Hematopoietic multipotent progenitor cell treated with erythropoietin and hydrocortisone succinate and interleukin-3 and kit ligand, for 17 days (in vitro differentiated cells): ENCODE data around the gene FCHSD2.
"Not testable (repeated sequence)": the region's sequence is repeated elsewhere in the genome, so short reads cannot be mapped to it uniquely, and the experiment has no call there.

Experiments used
- DNase-seq: peaks from one replicate; pipeline ENCODE4 v3.0.0-alpha.2; 2015; ENCODE audit warnings: low spot score

FCHSD2 gene

DNA sequence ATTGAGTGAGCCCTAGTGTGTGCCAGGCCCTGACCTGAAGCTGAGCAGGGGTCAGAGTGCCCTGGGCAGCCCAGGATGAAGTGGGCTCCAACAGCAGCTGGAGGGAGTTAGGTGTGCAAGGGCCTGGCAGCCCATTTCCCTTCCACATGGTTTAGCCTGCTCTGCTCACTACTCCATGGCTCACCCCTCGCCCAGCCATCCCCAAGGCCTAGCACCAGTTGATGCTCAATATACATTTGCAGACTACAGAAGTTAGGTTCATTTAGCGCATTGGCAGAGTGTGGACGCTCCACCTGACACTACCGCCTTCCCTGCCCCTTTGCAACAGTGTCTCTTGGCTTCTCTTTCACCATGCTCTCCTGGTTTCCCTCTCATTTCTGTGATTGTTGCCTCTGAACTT is 324.2 kb downstream of the FCHSD2 start:
- no peak for DNase-seq

DNA sequence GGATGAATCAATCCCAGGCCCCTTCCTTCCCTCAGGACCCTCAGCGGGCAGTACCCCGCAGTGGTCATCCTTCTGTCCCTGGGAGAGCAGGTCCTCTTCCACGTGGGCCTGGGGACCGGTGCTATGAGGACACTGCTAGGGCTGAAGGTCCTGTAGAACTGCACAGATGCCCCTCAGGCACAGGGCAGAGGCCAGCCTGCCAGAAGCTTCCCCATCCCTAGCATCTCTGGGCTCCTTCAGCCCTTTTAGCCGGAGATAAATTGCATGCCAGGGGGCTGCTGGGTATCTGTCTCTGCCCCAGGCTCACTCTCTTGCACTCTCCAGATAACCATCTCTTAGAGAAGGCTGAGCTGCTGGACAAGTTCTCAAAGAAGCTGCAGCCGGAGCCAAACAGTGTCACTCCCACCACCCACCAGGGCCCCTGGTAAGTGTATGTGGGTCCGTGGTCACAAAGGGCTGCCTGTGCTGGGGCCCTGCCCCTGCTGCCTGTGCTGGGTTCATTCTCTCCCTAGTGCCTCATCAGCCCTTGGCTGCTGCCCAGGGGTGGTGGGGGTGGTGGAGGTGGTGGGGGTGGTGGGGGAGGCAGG is 325.6 kb downstream of the FCHSD2 start:
- DNase-seq = no peak

DNA sequence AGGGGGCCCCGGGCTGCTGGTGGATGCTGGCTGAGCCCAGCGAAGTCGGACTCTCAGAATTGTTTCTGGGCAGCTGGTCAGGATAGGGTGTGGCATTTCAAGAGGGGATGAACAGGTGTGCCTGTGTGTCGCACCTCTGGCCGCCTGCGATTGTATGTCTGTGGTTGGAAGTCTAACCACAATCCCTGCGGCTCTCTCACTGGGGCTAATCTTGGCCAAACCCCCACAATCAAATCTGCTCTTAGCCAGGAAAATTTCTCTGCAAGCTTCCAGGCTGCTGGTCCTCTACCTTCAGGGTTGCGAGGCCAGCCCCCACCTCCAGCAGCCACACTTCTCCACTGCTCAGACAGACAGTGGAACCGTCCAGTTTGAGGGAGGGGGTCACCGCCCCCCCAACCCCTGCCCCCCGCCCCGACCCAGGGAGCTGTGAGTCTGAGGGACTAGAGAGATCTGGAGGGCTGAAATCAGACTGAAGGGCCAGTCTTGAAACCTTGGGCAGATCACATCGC is 327.0 kb downstream of the FCHSD2 start:
- DNase-seq = no peak

DNA sequence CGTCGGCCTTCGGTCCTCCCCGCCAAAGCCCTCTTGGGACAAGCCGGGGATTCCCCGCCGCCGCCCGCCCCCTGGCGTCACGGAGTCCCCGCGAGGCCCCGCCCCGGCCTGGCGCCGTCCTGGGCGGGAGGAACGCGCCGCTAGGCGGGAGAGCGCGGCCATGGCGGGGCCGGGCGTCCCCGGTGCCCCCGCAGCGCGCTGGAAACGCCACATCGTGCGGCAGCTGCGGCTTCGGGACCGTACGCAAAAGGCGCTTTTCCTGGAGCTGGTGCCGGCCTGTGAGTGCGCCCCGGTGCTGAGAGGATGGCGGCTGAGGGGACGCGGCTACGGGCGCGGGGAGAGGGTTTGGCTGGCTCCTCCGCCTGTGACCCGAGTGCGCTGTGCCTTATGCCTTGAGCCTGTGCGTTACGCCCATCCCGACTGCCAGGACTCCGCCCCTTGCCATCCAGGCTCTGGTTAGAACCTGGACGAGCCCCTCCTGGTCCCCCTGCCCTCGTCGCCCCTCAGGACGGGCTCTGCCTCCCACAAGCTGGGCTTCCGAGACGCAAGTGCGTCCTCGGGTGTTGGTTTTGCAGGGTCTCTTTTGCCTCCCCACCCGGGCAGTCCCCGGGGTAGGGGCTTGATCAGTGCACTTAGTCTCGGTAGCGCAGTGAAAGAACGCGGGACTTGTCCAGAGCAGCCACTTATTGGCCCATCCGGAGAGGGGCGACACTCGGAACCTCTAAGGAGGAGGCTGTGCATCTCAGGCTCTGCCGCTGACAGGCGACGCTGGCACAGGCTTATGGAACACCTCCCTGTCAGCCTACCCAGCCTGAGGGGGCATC is 327.6 kb downstream of the FCHSD2 start, which contains the start of gene ATG16L2:
TSS of gene ATG16L2 (plus strand) at position 126 of the 824 bp plus-strand sequence. CDS start at position 161, 35 bp downstream.
- DNase-seq = peak; percentile 90

DNA sequence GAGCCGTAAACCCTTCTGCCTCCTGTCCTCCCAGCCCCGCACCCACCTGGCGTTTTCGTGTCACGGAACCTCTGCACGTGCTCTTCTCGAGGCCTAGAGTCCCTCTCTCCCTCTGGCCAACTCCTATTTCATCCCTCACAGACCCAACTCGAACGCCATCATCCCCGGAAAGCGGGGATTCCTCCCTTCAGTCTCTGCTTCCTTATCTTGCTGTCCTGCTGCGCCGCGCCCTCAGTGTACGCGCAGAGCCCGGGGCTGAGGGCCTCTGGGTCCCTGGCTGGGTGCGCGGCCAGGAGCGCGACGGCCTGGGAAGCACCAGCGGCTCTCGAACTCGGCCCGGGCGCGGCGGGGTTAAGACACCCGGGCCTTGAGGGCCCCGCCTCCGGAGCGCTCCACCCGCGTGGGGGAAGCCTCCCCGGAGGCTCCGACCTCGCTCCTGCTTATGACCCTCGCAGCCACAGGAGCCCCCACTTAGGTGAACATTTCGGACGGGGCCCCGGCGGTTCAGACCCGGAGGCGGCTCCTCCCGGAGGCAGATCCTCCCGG is 328.3 kb downstream of the FCHSD2 start:
- peak; percentile 89 for DNase-seq

DNA sequence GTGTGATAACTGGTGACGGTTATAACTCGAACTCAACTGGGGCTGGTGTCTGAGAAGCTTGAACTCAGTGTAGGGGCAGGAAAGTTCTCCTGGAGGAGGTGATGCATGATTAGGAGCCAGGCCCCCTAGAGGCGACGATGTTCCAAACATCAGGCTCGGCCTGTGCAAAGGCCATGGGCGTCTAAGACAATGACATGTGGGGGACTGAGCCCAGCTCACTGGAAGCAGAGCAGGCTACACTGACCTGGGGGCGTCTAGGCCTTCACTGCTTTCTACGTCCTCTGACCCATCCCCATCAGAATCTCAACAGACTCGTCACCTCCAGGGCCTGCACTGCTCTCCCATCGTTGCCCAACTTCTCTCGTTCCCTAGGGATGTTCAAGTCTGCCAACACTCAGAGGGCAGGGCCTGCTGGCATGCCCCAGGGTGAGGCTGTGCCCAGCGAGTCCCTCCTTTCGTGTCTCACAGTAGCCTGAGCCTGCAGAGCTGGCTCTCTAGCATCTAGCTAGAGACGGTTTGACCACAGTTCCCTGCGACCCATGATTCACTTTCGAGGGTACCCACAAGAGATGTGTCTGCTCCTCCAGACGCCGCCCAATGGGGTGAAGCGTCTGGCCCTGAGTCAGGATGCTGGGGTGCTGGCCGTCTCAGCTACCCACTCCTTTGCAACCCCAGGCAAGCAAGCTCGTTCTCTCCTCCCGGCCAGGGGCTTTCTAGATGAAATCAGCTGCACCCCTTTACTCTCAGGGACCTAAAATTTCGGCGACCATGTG is 329.0 kb downstream of the FCHSD2 start:
- DNase-seq = peak; percentile 72

DNA sequence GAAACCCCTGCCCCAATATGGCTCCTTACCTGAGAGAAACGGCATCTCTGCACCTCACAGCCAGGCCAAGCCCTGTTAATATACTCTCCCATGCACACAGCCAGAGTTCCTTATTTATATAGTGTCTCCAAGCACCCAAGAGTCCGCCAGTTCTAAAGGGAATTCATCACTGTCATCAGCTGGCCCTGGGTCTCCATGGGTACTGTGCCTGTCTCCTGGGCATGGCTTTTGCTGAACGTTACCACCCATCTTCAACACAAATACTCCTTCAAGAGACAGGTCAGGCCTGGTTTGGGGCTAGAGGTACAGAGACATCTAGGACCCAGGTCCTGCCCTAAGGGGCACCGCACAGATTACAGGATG is 329.5 kb downstream of the FCHSD2 start:
- DNase-seq = no peak

DNA sequence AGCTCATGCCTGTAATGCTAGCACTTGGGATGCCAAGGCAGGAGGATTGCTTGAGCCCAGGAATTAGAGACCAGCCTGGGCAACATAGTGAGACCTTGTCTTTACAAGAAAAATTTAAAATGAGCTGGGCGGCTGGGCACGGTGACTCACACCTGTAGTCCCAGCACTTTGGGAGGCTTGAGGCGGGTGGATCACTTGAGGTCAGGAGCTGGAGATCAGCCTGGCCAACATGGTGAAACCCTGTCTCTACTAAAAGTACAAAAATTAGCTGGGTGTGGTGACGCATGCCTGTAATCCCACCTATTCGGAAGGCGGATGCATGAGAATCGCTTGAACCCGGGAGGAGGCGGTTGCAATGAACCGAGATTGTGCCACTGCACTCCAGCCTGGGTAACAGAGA is 330.4 kb downstream of the FCHSD2 start:
- not testable (repeated sequence) for DNase-seq

DNA sequence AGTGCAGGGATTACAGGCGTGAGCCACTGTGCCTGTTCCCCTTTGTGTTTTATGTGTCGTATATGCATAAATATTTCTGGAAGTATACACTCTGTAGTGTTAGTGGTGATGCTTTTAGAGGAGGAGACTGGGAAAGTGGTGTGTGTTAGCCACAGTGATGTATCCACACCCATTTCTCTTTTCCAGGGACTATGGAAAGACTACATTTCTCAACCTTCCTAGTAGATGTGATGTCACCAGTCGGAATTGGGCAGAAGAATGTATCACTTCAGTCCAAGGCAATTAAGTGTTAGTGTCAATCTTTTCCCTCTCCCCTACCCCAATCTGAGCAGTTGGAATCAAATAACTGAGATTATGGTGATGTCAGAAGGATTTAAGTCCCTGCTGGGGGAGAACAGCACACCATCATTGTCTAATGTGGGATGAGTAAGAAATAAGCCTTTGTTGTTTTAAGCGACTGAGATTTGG is 333.8 kb downstream of the FCHSD2 start:
- DNase-seq = no peak

DNA sequence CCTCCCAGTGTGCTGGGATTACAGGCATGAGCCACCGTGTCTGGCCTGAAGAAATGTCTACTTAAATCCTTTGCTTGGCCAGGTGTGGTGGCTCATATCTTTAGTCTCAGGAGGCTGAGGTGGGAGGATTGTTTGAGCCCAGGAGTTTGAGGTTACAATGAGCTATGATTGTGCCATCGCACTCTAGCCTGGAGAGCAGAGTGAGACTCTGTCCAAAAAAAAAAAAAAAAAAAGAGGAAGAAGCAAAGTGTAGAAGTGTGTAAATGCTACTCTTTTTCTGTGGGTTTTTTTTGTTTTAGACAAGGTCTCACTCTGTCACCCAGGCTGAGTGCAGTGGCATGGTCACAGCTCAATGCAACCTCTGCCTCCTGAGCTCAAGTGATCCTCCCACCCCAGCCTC is 334.3 kb downstream of the FCHSD2 start:
- DNase-seq = no peak

DNA sequence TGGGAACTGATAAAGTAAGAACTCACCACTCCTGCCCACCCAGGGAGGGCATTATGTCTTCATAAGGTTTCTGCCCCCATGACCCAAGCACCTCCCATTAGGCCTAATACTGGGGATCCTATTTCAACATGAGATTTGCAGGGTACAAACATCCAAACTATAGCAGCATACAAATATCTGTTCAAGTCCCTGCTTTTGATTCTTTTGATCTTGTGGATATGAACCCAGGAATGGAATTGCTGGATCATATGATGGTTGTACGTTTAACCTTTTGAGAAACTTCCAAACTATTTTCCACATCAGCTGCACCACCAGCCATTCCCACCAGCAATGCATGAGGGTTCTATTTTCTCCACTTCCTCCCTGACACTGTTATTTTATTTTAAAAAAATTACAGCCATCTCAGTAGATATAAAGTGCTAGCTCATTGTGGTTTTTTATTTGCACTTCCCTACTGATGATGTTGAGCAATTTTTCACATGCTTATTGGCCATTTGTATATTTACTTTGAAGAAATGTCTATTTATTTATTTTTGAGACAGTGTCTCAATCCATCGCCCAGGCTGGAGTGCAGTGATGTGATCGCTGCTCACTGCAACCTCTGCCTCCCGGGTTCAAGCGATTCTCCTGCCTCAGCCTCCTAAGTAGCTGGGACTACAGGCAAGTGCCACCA is 335.0 kb downstream of the FCHSD2 start:
- no peak for DNase-seq

DNA sequence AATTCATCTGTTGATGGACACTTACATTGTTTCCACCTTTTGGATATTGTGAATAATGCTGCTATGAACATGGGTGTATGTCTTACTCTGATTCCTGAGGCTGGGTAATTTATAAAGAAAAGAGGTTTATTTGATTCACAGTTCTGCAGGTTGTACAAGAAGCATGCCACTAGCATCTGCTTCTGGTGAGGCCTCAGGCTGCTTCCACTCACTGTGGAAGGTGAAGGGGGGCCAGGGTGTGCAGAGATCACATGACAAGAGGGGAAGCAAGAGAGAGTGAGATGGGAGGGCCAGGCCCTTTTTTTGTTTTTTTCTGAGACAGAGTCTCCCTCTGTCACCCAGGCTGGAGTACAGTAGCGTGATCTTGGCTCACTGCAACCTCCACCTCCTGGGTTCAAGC is 335.7 kb downstream of the FCHSD2 start:
- DNase-seq = not testable (repeated sequence)

DNA sequence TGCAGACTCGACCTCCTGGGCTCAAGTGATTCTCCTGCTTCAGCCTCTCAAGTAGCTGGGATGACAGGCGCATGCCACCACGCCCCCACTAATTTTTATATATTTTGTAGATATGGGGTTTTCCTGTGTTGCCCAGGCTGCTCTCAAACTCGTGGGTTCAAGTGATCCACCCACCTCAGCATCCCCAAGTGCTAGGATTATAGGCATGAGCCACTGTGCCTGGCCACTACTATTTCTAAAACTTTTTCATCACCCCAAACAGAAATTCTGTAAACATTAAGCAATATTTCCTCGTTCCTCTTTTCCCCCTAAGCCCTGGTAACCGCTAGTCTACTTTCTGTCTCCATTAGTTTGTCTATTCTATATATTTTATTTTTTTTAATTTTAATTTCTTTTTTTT is 336.9 kb downstream of the FCHSD2 start:
- DNase-seq = no peak

DNA sequence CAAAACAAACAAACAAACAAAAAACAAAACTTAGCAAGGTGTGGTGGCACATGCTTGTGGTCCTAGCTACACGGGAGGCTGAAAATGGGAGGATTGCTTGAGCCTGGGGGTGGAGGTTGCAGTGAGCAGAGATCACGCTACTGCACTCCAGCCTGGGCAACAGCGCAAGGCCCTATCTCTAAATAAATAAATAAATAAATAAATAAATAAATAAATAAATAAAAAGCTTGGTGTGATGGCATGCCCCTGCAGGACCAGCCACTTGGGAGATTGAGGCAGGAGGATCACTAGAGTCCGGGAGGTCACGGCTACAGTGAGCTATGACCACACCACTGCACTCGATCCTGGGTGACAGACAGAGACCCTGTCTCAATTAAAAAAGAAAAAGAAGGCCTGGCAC is 339.3 kb downstream of the FCHSD2 start:
- DNase-seq = no peak

DNA sequence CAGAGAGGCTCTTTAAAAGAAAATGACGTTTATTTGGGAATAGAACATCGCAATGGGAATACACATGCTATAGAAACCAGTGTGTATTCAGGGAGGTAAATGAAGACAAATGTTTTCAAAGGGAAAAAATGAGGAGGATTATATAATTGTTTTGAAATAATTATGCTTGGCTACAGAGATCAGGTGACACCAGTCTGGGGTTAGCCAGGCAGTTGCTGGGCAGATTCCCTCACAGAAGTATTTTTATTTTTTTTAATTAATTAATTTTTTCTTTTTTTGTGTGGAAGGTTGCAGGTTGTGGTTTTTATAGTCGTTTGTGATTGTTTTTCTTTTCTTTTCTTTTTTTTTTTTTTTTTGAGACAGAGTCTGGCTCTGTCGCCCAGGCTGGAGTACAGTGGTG is 342.7 kb downstream of the FCHSD2 start:
- no peak for DNase-seq

DNA sequence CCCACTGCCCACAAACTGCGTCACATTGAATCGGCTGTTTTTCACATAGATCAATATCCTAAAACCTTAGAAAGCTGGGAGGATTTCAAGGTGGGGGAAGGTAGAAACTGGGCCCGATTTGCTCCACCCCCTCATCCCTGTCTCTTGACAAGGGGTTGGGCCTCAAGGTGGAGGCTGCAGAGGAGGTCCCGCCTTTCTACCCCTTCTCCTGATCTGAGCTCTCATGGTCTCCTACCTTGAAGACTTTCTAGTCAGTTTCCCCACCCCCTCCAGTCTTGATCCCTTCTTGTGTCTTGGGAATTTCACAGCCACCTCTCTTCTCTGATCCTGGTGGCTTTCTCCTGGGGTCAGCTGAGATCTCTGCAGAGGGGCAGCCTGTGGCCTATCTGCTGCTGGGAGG is 343.8 kb downstream of the FCHSD2 start:
- no peak for DNase-seq

DNA sequence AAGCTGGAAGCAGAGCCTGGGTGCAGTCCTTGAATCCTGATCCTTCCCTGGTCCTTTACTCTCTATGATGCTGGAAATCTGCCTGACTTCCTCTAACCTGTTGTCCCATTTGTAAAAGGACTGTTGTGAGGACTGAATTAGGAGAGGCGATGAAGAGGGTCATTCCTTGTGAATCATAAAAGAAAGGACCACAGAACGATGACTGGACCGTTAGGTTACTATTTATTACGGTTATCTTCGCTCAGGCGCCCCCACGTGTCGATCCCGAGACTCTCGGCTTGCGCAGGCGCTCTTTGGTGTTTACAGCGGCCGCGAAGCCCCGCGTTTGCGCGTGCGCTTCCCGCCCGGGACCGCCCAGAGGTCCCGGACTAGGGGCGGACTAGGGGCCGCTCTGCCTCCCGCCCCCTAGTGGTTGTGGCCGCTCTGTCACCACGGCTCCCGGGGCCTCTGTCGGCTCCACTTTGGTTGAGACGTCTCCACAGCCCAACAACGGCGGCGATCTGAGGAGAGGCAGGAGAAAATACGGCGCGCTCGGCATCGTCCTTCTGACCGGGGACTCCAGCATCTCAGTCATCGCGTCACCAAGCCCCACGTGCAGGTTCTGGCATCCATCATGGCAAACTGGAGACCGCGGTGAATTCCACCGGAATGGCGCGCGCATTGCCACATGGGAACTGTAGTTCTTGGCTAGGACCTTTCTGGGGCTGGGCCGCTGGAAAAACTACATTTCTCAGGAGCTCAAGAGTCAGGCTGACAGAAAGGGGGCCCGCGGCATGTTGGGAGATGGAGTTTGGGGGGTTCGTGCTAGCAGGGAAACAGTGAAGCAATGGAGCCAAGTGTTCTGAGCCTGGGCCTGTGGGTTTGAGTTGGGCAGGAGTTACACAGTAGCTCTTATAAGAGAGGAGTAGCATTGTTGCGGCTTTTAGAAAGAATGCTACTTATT is 348.4 kb downstream of the FCHSD2 start, which contains the start of gene STARD10:
TSS of gene STARD10 (minus strand) at position 623 of the 943 bp plus-strand sequence. CDS start 12,866 bp downstream, outside the sequence.
- peak; percentile 100 for DNase-seq

DNA sequence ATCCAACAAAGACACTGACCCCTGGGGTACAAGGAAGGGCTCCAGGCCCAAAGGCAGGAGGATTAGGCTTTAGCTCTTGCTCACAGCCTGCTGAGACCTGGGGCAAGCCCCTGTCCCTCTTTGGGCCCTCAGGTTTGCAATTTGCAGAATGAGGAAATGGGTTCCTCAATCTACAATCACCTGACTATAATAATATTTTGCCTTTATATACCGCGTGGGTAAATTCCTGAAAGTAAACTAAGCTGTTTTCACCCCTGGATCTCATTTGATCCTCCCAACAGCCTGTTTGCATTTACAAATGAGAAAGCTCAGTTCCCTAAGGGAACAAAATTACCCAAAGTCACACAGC is 349.1 kb downstream of the FCHSD2 start:
- no peak for DNase-seq

DNA sequence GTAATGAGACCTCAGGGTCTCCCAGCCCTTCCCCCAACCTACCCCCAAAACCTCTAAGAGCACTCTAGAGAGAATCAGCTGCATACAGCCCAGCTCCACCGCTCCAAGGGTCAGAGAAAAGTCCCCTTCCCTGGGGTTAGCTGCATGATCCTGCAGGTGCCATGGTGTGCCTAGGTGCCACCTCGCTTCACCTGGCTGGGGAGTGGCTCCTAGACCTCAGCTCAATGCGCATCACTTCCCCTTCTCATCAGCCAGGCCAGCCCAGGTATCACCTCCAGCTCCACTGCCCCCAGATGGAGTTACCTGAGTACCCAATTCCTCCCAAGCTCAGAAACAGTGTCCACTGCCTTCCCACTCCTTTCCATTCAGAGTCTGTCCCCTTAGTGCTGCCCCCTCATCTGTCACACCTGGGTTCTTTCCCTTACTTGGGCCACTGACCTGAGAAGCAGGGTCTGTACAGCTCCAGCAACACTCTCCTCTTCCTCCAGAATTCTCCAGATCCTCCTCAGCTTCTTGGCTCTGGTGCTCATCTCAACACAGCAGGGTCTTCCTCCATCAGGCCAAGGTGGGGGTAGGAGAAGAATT is 349.6 kb downstream of the FCHSD2 start:
- DNase-seq = no peak

DNA sequence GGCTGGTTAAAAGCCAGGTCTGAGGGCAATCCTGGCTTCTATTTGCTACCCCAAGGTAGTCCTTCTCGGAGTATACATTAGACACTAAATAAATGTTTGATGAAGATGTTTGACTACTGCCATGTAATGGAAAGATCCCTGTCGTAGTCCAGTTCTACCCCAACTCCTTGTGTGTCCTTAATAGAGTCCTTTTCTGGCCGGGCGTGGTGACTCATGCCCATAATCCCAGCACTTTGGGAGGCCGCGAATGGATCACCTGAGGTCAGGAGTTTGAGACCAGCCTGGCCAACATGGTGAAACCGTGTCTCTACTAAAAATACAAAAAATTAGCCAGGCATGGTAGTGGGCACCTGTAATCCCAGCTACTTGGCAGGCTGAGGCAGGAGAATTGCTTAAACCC is 350.9 kb downstream of the FCHSD2 start:
- not testable (repeated sequence) for DNase-seq
